GM12864 (cell line): ENCODE results near the gene TMEM8B.

Experiments
- DNase-seq: peaks from one replicate; pipeline ENCODE4 v3.0.0-alpha.2; 2011; ENCODE audit warnings: low read depth
- H3K4me3 ChIP-seq: 2 replicates; pipeline ENCODE4 v1.5.1; 2011; ENCODE audit warnings: mild to moderate bottlenecking, low read depth, low read length, control low read depth
- CTCF ChIP-seq: IDR thresholded peaks from 2 replicates; pipeline ENCODE4 v1.5.1; 2011; ENCODE audit warnings: low read depth, mild to moderate bottlenecking, moderate library complexity, low read length, control low read depth, inconsistent platforms; ENCODE audit errors: missing control alignments

The TMEM8B gene

GRCh38 chr9:35818341-35818740, 10.7 kb upstream of the TMEM8B start:
- no peak for DNase-seq
- no peak overlapping the region for H3K4me3 ChIP-seq
- TF ChIP-seq CTCF, result no peak

- no peak for TF ChIP-seq CTCF
- DNase-seq, result no peak
- no peak overlapping the region for H3K4me3 ChIP-seq
These were observed 9.0 kb upstream of the TMEM8B start for GRCh38 chr9:35820076-35820475.

GRCh38 chr9:35822926-35823325, 6.1 kb upstream of the TMEM8B start:
- DNase-seq, result no peak
- TF ChIP-seq CTCF, result no peak
- H3K4me3 ChIP-seq, result no peak overlapping the region

- DNase-seq, result peak; percentile 44
These were observed 2.8 kb upstream of the TMEM8B start for GRCh38 chr9:35826071-35826701.

GRCh38 chr9:35827486-35827885, 1.5 kb upstream of the TMEM8B start:
- DNase-seq, result no peak
- TF ChIP-seq CTCF, result no peak
- H3K4me3 ChIP-seq, result no peak overlapping the region

More at GRCh38 chr9:35826071-35826701, 2.8 kb upstream of the TMEM8B start:
- TF ChIP-seq CTCF, result peak; percentile 75
- H3K4me3 ChIP-seq, result no peak overlapping the region

- peak within 1 kb of the TSS; percentile 80 for H3K4me3 ChIP-seq
- no peak for DNase-seq
- no peak for TF ChIP-seq CTCF
These were observed 328 bp upstream of the TMEM8B start, which contains the start of gene FAM221B for GRCh38 chr9:35828716-35829083. FAM221B (minus strand) TSS chr9:35828732; CDS start chr9:35826161, 2,571 bp downstream.

- no peak for TF ChIP-seq CTCF
These were observed 702 bp downstream of the TMEM8B start for GRCh38 chr9:35829764-35830096.

More at GRCh38 chr9:35829764-35830096, 702 bp downstream of the TMEM8B start:
- H3K4me3 ChIP-seq, result peak overlapping the region; percentile 80
- DNase-seq, result no peak
